Lower lobe of right lung (tissue), 2 donors: ENCODE measurements around the gene PTGER2. TPM values are rescaled to one million over a fixed set of nuclear protein-coding genes. Genes with fewer than 3 reads are reported as not detected.

ENCODE experiments used
- ATAC-seq, 2 donors: fragments of 200-7000 bp; cut with Tn5 transposase; one replicate each; pipeline ENCODE4 v1.9.1; 2020 to 2022; ENCODE audit warnings: mild to moderate bottlenecking in 2 of 2, moderate library complexity in 2 of 2
- DNase-seq: peaks from one replicate; pipeline ENCODE4 v3.0.0-alpha.2; 2020
- H3K27ac ChIP-seq: fragments of 200-600 bp; one replicate; pipeline ENCODE4 v1.8.0; 2022
- H3K27me3 ChIP-seq: fragments of 200-600 bp; one replicate; pipeline ENCODE4 v1.8.0; 2022; ENCODE audit warnings: low read depth
- H3K36me3 ChIP-seq: fragments of 200-600 bp; one replicate; pipeline ENCODE4 v1.8.0; 2022; ENCODE audit warnings: mild to moderate bottlenecking
- H3K4me1 ChIP-seq: fragments of 200-600 bp; one replicate; pipeline ENCODE4 v1.8.0; 2022
- H3K4me3 ChIP-seq: fragments of 200-600 bp; one replicate; pipeline ENCODE4 v1.8.0; 2022; ENCODE audit warnings: mild to moderate bottlenecking
- H3K9me3 ChIP-seq: fragments of 200-600 bp; one replicate; pipeline ENCODE4 v1.8.0; 2022
- CTCF ChIP-seq: fragments of 200-600 bp; IDR thresholded peaks from one replicate; pipeline ENCODE4 v1.8.0; 2022; ENCODE audit warnings: antibody characterized with exemption, mild to moderate bottlenecking
- intact Hi-C: fragments of 100-400 bp; cut with DNase I; formaldehyde crosslinking; loops from one replicate; pipeline ENCODE4 v1.11.0; 2022
- total RNA-seq: library from RNA; stranded (reverse); fragmentation: NEBNext Ultra II Directional; extraction: Animal tissue kit (Norgen Biotek cat#: 25700); gene quantifications from one replicate; pipeline ENCODE4 v1.2.1, GENCODE V29; 2021
- donor health status: DM: no; HTN: yes; CAD: no; lungs with severe emphysema.

The PTGER2 gene
- total RNA-seq, 1 donor from 2014 or later, result 6.2 TPM

- Histone ChIP-seq H3K9me3 (no peaks in the 10 kb centered on the region), H3K27me3 (no peaks in the 10 kb centered on the region), H3K4me3 (no peak overlapping the region), H3K4me1 (no peaks in the 10 kb centered on the region), H3K36me3 (no peaks in the 10 kb centered on the region), H3K27ac (no peak overlapping the region)
- no peak for ATAC-seq
- TF ChIP-seq CTCF, result no peak
- DNase-seq, result no peak
- intact Hi-C loops, result no loop called here
Measured at GRCh38 chr14:52339262-52339661, 25.1 kb downstream of the PTGER2 start.

GRCh38 chr14:52342849-52343596 lies 28.9 kb downstream of the PTGER2 start:
- H3K9me3 ChIP-seq, result no peaks in the 10 kb centered on the region
- H3K27ac ChIP-seq, result no peak overlapping the region
- no peak overlapping the region for H3K4me3 ChIP-seq
- DNase-seq (no peak), ATAC-seq (no peak)
- no peaks in the 10 kb centered on the region for H3K27me3 ChIP-seq
- no peaks in the 10 kb centered on the region for H3K4me1 ChIP-seq
- intact Hi-C loops, result no loop called here
- no peak for TF ChIP-seq CTCF
- H3K36me3 ChIP-seq, result no peaks in the 10 kb centered on the region

GRCh38 chr14:52346778-52347177 lies 32.7 kb downstream of the PTGER2 start:
- Histone ChIP-seq H3K36me3 (no peaks in the 10 kb centered on the region), H3K4me3 (no peak overlapping the region), H3K4me1 (no peaks in the 10 kb centered on the region), H3K27me3 (no peaks in the 10 kb centered on the region), H3K9me3 (no peaks in the 10 kb centered on the region), H3K27ac (no peak overlapping the region)
- ATAC-seq, result no peak
- no peak for DNase-seq
- no peak for TF ChIP-seq CTCF
- intact Hi-C loops, result no loop called here

- H3K36me3 ChIP-seq, result no peaks in the 10 kb centered on the region
- no peak for ATAC-seq
- no peaks in the 10 kb centered on the region for H3K27me3 ChIP-seq
- no peak for DNase-seq
- intact Hi-C loops, result no loop called here
- no peak overlapping the region for H3K27ac ChIP-seq
- H3K9me3 ChIP-seq, result no peaks in the 10 kb centered on the region
- TF ChIP-seq CTCF, result no peak
- no peak overlapping the region for H3K4me3 ChIP-seq
- H3K4me1 ChIP-seq, result peaks cover 10% of the 10 kb centered on the region
Measured at GRCh38 chr14:52348279-52348678, 34.2 kb downstream of the PTGER2 start.

- H3K27me3 ChIP-seq, result no peaks in the 10 kb centered on the region
- ATAC-seq (peak in 1 of 2 donors; percentile 40), DNase-seq (no peak)
- H3K4me3 ChIP-seq, result no peak overlapping the region
- H3K36me3 ChIP-seq, result no peaks in the 10 kb centered on the region
- no peak for TF ChIP-seq CTCF
- intact Hi-C loops, result no loop called here
- H3K27ac ChIP-seq, result no peak overlapping the region
- H3K4me1 ChIP-seq, result peaks cover 10% of the 10 kb centered on the region
- no peaks in the 10 kb centered on the region for H3K9me3 ChIP-seq
Measured at GRCh38 chr14:52348776-52349175, 34.7 kb downstream of the PTGER2 start.
